ENCODE measurements around the gene SLC30A7. TPM values are rescaled to one million over a fixed set of nuclear protein-coding genes. Genes with fewer than 3 reads are reported as not detected.

SLC30A7 gene
- polyA plus RNA-seq, 4 donors = 2.0 to 22.1 (median 4.0) TPM

Other genes with a start within 250 kb of the SLC30A7 start
- gene VCAM1, start 176.3 kb upstream of the SLC30A7 start, polyA plus RNA-seq = 10 to 100 TPM in 1 of 4 donors, 1 to 10 TPM in 2, under 1 TPM in 1; 0.22 to 14.6 (median 3.2) TPM
- gene EXTL2, start 1.2 kb upstream of the SLC30A7 start, polyA plus RNA-seq = 10 to 100 TPM in 1 of 4 donors, 1 to 10 TPM in 3; 1.3 to 21.5 (median 3.5) TPM
- gene DPH5, start 129.7 kb downstream of the SLC30A7 start, polyA plus RNA-seq = 10 to 100 TPM; 16.8 to 34.8 (median 24.1) TPM

Measured in small intestine (tissue), 4 donors.